ENCODE data around the gene NAT8L. TPM values are rescaled to one million over a fixed set of nuclear protein-coding genes. Genes with fewer than 3 reads are reported as not detected.
A peak's percentile ranks its signal among the peaks of the same experiment; 100 is the strongest.

Gene NAT8L
- total RNA-seq, 1 donor: under 0.01 TPM

- H3K79me2 ChIP-seq (ENCODE audit: insufficient read depth, low read length): no peaks in the 10 kb centered on the region
- H3K9me3 ChIP-seq (ENCODE audit: low read depth, low read length): no peaks in the 10 kb centered on the region
- no peak overlapping the region for H2AFZ ChIP-seq (ENCODE audit: low read length)
- no peaks in the 10 kb centered on the region for H3K36me3 ChIP-seq (ENCODE audit: insufficient read depth, low read length)
- H3K27ac ChIP-seq (ENCODE audit: low read depth, low read length): no peak overlapping the region
- H3K4me3 ChIP-seq (ENCODE audit: insufficient read depth, low read length): no peak overlapping the region
- H4K20me1 ChIP-seq (ENCODE audit: insufficient read depth, low read length): peaks cover 3% of the 10 kb centered on the region
- H3K4me2 ChIP-seq (ENCODE audit: insufficient read depth, low read length): no peak overlapping the region
- TF ChIP-seq, protein P1, sequence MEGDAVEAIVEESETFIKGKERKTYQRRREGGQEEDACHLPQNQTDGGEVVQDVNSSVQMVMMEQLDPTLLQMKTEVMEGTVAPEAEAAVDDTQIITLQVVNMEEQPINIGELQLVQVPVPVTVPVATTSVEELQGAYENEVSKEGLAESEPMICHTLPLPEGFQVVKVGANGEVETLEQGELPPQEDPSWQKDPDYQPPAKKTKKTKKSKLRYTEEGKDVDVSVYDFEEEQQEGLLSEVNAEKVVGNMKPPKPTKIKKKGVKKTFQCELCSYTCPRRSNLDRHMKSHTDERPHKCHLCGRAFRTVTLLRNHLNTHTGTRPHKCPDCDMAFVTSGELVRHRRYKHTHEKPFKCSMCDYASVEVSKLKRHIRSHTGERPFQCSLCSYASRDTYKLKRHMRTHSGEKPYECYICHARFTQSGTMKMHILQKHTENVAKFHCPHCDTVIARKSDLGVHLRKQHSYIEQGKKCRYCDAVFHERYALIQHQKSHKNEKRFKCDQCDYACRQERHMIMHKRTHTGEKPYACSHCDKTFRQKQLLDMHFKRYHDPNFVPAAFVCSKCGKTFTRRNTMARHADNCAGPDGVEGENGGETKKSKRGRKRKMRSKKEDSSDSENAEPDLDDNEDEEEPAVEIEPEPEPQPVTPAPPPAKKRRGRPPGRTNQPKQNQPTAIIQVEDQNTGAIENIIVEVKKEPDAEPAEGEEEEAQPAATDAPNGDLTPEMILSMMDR (IDR thresholded peaks at IDR 0.05; ENCODE audit: extremely low read depth, low read depth, low read length): no peak
- H3K27me3 ChIP-seq (ENCODE audit: insufficient read depth, low read length): peaks cover 18% of the 10 kb centered on the region
- peak; percentile 48 for DNase-seq (ENCODE audit: insufficient read length, low spot score, missing footprints)
- H3K4me1 ChIP-seq (ENCODE audit: insufficient read depth, low read length): no peaks in the 10 kb centered on the region
These were observed 12.0 kb upstream of the NAT8L start for GRCh38 chr4:2047031-2047660.

- peaks cover 3% of the 10 kb centered on the region for H4K20me1 ChIP-seq (ENCODE audit: insufficient read depth, low read length)
- H3K27ac ChIP-seq (ENCODE audit: low read depth, low read length): no peak overlapping the region
- H3K9me3 ChIP-seq (ENCODE audit: low read depth, low read length): no peaks in the 10 kb centered on the region
- peaks cover 25% of the 10 kb centered on the region for H3K27me3 ChIP-seq (ENCODE audit: insufficient read depth, low read length)
- no peaks in the 10 kb centered on the region for H3K36me3 ChIP-seq (ENCODE audit: insufficient read depth, low read length)
- peak; percentile 72 for DNase-seq (ENCODE audit: insufficient read length, low spot score, missing footprints)
- TF ChIP-seq, protein P1 (IDR thresholded peaks at IDR 0.05; ENCODE audit: extremely low read depth, low read depth, low read length): no peak
- no peak overlapping the region for H3K4me3 ChIP-seq (ENCODE audit: insufficient read depth, low read length)
- no peak overlapping the region for H3K4me2 ChIP-seq (ENCODE audit: insufficient read depth, low read length)
- H2AFZ ChIP-seq (ENCODE audit: low read length): no peak overlapping the region
- no peaks in the 10 kb centered on the region for H3K79me2 ChIP-seq (ENCODE audit: insufficient read depth, low read length)
- H3K4me1 ChIP-seq (ENCODE audit: insufficient read depth, low read length): no peaks in the 10 kb centered on the region
These were observed 11.1 kb upstream of the NAT8L start for GRCh38 chr4:2047781-2048581.

- TF ChIP-seq, protein P1 (IDR thresholded peaks at IDR 0.05; ENCODE audit: extremely low read depth, low read depth, low read length): no peak
- Histone ChIP-seq H3K36me3 (ENCODE audit: insufficient read depth, low read length) (no peaks in the 10 kb centered on the region), H3K4me2 (ENCODE audit: insufficient read depth, low read length) (no peak overlapping the region), H3K9me3 (ENCODE audit: low read depth, low read length) (no peaks in the 10 kb centered on the region), H3K4me3 (ENCODE audit: insufficient read depth, low read length) (no peak overlapping the region), H3K79me2 (ENCODE audit: insufficient read depth, low read length) (no peaks in the 10 kb centered on the region), H2AFZ (ENCODE audit: low read length) (no peak overlapping the region), H3K4me1 (ENCODE audit: insufficient read depth, low read length) (no peaks in the 10 kb centered on the region), H3K27me3 (ENCODE audit: insufficient read depth, low read length) (peaks cover 26% of the 10 kb centered on the region), H3K27ac (ENCODE audit: low read depth, low read length) (no peak overlapping the region), H4K20me1 (ENCODE audit: insufficient read depth, low read length) (no peaks in the 10 kb centered on the region)
- DNase-seq (ENCODE audit: insufficient read length, low spot score, missing footprints): no peak
These were observed 10.3 kb upstream of the NAT8L start for GRCh38 chr4:2048831-2049230.

DNA sequence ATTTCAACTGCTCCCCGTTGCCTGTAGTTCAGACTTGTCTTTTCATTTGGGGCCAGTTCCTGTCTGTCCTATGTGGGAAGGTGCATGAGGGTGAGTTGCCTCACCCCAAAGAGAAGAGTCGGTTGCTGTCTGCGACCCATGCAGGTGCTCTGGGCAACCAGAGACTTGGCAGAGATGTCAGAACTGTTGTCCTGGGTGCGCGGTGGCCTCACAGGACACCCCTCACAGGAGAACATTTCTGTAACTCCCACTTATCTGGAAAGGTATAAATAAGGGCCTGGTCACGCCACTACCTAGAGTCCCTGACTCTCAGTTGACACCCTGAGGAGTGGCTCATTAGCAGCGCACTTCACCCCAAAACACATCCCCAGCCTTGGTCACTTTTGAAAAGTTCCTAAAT is 9.7 kb upstream of the NAT8L start:
- H3K4me1 ChIP-seq (ENCODE audit: insufficient read depth, low read length): no peaks in the 10 kb centered on the region
- TF ChIP-seq, protein P1 (IDR thresholded peaks at IDR 0.05; ENCODE audit: extremely low read depth, low read depth, low read length): no peak
- no peak overlapping the region for H3K4me2 ChIP-seq (ENCODE audit: insufficient read depth, low read length)
- no peaks in the 10 kb centered on the region for H4K20me1 ChIP-seq (ENCODE audit: insufficient read depth, low read length)
- peaks cover 31% of the 10 kb centered on the region for H3K27me3 ChIP-seq (ENCODE audit: insufficient read depth, low read length)
- no peak overlapping the region for H3K27ac ChIP-seq (ENCODE audit: low read depth, low read length)
- H3K9me3 ChIP-seq (ENCODE audit: low read depth, low read length): no peaks in the 10 kb centered on the region
- no peaks in the 10 kb centered on the region for H3K79me2 ChIP-seq (ENCODE audit: insufficient read depth, low read length)
- H3K36me3 ChIP-seq (ENCODE audit: insufficient read depth, low read length): no peaks in the 10 kb centered on the region
- no peak overlapping the region for H2AFZ ChIP-seq (ENCODE audit: low read length)
- DNase-seq (ENCODE audit: insufficient read length, low spot score, missing footprints): no peak
- H3K4me3 ChIP-seq (ENCODE audit: insufficient read depth, low read length): no peak overlapping the region
